NCI-H1092 treated with DMSO at 0.1 percent for 48 hours (cell line): Measurements from ENCODE around the gene UCP3.

ENCODE experiments used
- DNase-seq: peaks from one replicate; lab custom pipeline; 2025; lab: John Stamatoyannopoulos, UW

The UCP3 gene

GRCh38 chr11:73951797-73952196 is 57.1 kb downstream of the UCP3 start:
- DNase-seq: peak; percentile 37

DNA sequence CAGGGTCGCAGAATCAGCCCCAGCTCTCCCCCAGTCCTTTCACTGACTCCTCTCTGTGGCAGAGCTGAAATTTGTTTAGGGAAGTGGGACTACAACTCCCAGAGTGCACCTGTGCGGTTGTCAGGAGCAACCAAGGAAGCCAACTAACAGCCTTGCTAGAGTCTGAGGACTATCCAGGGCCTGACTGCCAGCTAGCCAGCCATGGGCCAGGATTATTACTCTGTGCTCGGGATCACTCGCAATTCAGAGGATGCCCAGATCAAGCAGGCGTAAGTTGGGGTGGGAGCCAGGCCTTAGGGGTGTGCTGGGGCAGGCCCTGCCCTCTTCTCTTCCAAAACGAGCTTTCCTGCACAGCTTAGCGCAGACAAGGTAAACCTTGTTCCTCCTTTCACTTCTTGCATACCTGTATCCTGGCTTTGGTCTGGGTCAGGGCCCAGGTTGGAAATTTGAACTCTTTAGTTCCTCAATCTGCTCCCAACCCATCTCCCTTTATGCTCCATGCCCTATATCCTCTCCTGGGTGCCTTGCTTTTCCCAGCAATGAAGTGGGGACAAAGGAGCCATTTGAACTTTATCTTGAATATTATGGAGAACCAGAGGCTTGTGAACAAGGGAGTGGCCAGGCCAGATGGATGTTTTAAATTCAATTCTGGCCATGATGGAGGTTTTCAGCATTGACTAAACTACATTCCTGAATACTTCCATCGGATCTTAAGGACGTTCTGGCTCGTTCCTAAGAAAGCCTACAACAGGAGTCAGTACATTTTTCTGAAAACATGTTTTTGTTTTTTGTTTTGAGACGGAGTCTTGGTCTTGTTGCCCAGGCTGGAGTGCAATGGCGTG is 57.8 kb downstream of the UCP3 start, which contains the start of gene DNAJB13:
Gene DNAJB13, plus strand, starts transcription at position 158 of the 842 bp plus-strand sequence. Its CDS starts 44 bp downstream, at position 202.
- DNase-seq: peak; percentile 12
